SU-DHL-6 (cell line): ENCODE measurements around the gene RBX1.

Experiments
- H2AFZ ChIP-seq: fragments of 200-600 bp; sonication (generic); 2 replicates; pipeline ENCODE4 v1.6.1; 2014; ENCODE audit warnings: low read depth, mild to moderate bottlenecking, moderate library complexity, mixed read lengths, antibody characterized with exemption, low read length; ENCODE audit not compliant: severe bottlenecking
- H3F3A ChIP-seq: fragments of 200-600 bp; shearing (Covaris generic); 2 replicates; pipeline ENCODE4 v1.6.0; 2016; ENCODE audit warnings: antibody characterized with exemption, mild to moderate bottlenecking; ENCODE audit not compliant: insufficient read depth
- H3K27ac ChIP-seq: fragments of 200-600 bp; sonication (generic); 2 replicates; pipeline ENCODE4 v1.5.1; 2016; ENCODE audit warnings: low read depth, mild to moderate bottlenecking, low read length, moderate library complexity, mixed read lengths
- H3K27me3 ChIP-seq: fragments of 200-600 bp; sonication (generic), shearing (Covaris generic); 2 replicates; pipeline ENCODE4 v1.6.0; 2014; ENCODE audit warnings: mild to moderate bottlenecking, low read length
- H3K36me3 ChIP-seq: fragments of 200-600 bp; sonication (generic); 2 replicates; pipeline ENCODE4 v1.6.1; 2014; ENCODE audit warnings: mild to moderate bottlenecking, low read length, mixed read lengths
- H3K4me2 ChIP-seq: fragments of 300-600, 200-600 bp; shearing (Covaris generic), sonication (generic); 2 replicates; pipeline ENCODE4 v1.6.0; 2014; ENCODE audit warnings: low read length, low read depth, mild to moderate bottlenecking; ENCODE audit not compliant: poor library complexity, severe bottlenecking
- H3K4me3 ChIP-seq: fragments of 200-600 bp; sonication (generic); 2 replicates; pipeline ENCODE4 v1.5.1; 2014; ENCODE audit warnings: antibody characterized with exemption, low read length, mild to moderate bottlenecking, mixed read lengths; ENCODE audit not compliant: insufficient read depth, poor library complexity, severe bottlenecking
- H3K79me2 ChIP-seq: fragments of 200-600 bp; sonication (generic); 2 replicates; pipeline ENCODE4 v1.6.1; 2014; ENCODE audit warnings: mild to moderate bottlenecking, low read length, moderate library complexity; ENCODE audit not compliant: insufficient read depth
- H3K9ac ChIP-seq: fragments of 200-600 bp; sonication (generic); 2 replicates; pipeline ENCODE4 v1.7.0; 2014; ENCODE audit warnings: mild to moderate bottlenecking, low read length
- H3K9me2 ChIP-seq: fragments of 200-600 bp; sonication (generic); replicated peaks from 2 replicates; pipeline ENCODE4 v1.6.1; 2014; ENCODE audit warnings: low read length; ENCODE audit not compliant: insufficient read depth
- H3K9me3 ChIP-seq: fragments of 200-600 bp; sonication (generic); 2 replicates; pipeline ENCODE4 v1.6.1; 2014; ENCODE audit warnings: low read length, mixed read lengths; ENCODE audit not compliant: insufficient read depth
- H4K20me1 ChIP-seq: fragments of 200-600 bp; sonication (generic); 2 replicates; pipeline ENCODE4 v1.6.1; 2014; ENCODE audit warnings: low read depth, mild to moderate bottlenecking, antibody characterized with exemption, low read length, moderate library complexity, mixed read lengths
- EZH2phosphoT487 ChIP-seq: fragments of 200-600 bp; sonication (generic), shearing (Covaris generic); conservative IDR thresholded peaks from 2 replicates; pipeline ENCODE4 v1.6.1; 2018; ENCODE audit warnings: mild to moderate bottlenecking, antibody characterized with exemption, low read length, moderate library complexity, mixed read lengths
- TF ChIP-seq, protein P1 (sequence below): fragments of 200-600 bp; sonication (generic); IDR thresholded peaks from one replicate; pipeline ENCODE4 v1.5.1; 2017; ENCODE audit warnings: antibody characterized with exemption, mild to moderate bottlenecking, low read length, moderate library complexity; ENCODE audit not compliant: insufficient read depth, poor library complexity, severe bottlenecking

Gene RBX1

DNA sequence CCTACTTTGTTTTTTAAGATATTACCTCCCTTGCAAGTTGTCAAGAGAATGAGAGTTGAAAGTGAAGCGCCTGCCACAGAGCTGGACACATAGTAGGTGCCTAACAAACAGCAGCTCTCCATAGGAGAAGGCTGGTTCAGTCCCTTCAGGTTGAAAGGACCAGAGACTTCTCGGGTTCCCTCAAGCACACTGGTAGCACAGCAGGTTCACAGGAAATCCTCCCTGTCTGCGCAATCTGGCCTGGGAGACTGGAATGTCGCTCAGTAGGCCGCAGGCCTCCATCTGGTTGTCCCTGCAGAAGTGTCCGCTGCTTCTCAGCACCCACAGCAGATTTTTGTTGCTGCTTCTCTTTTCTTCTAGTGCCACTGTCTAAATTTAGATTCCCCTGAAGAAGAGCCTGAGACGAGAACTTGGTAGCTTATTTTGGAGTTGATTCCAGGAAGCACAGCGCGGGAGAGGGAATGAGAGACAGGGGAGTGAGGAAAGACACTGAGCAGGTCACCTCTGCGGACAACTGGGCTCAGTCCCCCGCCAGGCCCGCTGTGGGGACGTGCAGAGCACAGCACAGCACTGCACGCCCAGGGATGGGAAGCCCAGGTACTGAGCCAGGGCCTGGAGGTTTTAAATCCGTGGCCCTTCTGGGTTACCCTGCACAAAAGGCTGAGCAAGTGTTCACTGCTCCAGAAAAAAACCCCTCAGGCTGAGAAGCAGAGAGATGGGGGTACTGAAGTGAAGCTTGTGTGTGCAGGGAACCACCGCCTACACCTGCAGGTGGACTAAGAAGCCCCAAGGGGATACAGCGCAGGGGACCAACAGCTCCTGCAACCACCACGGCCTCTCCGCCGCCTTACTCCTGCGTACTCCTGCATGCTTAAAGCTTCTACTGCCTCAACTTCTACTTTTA lies 31.6 kb downstream of the RBX1 start:
- no peaks in the 10 kb centered on the region for H4K20me1 ChIP-seq
- no peaks in the 10 kb centered on the region for H3K9me3 ChIP-seq
- no peaks in the 10 kb centered on the region for H3K36me3 ChIP-seq
- no peaks in the 10 kb centered on the region for H3K27me3 ChIP-seq
- no peaks in the 10 kb centered on the region for H3K79me2 ChIP-seq
- TF ChIP-seq, protein P1, sequence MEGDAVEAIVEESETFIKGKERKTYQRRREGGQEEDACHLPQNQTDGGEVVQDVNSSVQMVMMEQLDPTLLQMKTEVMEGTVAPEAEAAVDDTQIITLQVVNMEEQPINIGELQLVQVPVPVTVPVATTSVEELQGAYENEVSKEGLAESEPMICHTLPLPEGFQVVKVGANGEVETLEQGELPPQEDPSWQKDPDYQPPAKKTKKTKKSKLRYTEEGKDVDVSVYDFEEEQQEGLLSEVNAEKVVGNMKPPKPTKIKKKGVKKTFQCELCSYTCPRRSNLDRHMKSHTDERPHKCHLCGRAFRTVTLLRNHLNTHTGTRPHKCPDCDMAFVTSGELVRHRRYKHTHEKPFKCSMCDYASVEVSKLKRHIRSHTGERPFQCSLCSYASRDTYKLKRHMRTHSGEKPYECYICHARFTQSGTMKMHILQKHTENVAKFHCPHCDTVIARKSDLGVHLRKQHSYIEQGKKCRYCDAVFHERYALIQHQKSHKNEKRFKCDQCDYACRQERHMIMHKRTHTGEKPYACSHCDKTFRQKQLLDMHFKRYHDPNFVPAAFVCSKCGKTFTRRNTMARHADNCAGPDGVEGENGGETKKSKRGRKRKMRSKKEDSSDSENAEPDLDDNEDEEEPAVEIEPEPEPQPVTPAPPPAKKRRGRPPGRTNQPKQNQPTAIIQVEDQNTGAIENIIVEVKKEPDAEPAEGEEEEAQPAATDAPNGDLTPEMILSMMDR: no peak
- TF ChIP-seq EZH2phosphoT487: no peak
- H3K27ac ChIP-seq: peak overlapping the region; percentile 22
- no peak overlapping the region for H3K4me3 ChIP-seq
- peak overlapping the region; percentile 25 for H3K4me2 ChIP-seq
- H2AFZ ChIP-seq: peak overlapping the region; percentile 29
- no peaks in the 10 kb centered on the region for H3F3A ChIP-seq
- H3K9ac ChIP-seq: peak overlapping the region; percentile 35
- H3K9me2 ChIP-seq: no peaks in the 10 kb centered on the region

DNA sequence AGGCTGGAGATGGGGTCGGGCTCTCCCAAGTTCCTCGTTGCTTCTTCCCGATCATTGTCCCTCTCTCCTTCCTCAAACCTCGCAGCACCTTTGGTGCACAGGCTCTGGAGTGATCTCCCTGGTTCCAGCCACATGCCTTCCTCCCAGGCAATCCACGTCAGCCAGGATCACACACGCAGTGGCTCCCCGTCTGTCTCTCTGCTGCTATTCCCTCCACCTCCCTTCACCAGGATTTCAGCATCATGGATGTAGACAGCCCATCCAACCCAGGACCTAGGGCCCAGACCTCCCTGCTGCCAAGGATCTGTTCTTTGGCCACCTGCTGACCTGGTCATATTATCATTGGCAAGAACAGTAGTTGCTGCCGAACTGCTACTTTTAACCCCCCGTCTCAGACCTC lies 40.1 kb downstream of the RBX1 start:
- no peaks in the 10 kb centered on the region for H3K79me2 ChIP-seq
- no peaks in the 10 kb centered on the region for H3F3A ChIP-seq
- H3K36me3 ChIP-seq: no peaks in the 10 kb centered on the region
- TF ChIP-seq EZH2phosphoT487: no peak
- TF ChIP-seq, protein P1: no peak
- H4K20me1 ChIP-seq: no peaks in the 10 kb centered on the region
- H3K4me3 ChIP-seq: no peak overlapping the region
- H3K9ac ChIP-seq: no peak overlapping the region
- no peaks in the 10 kb centered on the region for H3K9me3 ChIP-seq
- H3K4me2 ChIP-seq: no peak overlapping the region
- no peaks in the 10 kb centered on the region for H3K27me3 ChIP-seq
- no peak overlapping the region for H3K27ac ChIP-seq
- no peak overlapping the region for H2AFZ ChIP-seq
- no peaks in the 10 kb centered on the region for H3K9me2 ChIP-seq

DNA sequence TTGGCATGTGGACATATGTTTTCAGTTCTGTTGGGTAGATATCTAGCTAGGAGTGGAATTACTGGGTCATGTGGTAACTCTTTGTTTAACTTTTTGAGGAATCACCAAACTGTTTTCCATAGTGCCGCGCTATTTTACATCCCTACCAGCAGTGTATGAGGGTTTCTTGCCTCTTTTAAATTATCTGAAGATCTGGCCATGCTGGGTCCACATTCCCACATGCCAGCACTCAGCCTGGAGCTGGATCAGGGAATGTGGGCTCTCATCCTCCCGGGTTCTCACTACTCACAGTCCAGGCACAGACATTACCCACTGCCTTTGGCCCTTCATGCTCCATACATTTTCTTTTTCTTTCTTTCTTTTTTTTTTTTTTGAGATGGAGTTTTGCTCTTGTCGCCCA lies 44.6 kb downstream of the RBX1 start:
- H3K36me3 ChIP-seq: no peaks in the 10 kb centered on the region
- H3F3A ChIP-seq: no peaks in the 10 kb centered on the region
- no peaks in the 10 kb centered on the region for H3K9me2 ChIP-seq
- no peaks in the 10 kb centered on the region for H4K20me1 ChIP-seq
- no peak overlapping the region for H3K4me3 ChIP-seq
- H3K27me3 ChIP-seq: no peaks in the 10 kb centered on the region
- H3K9me3 ChIP-seq: no peaks in the 10 kb centered on the region
- TF ChIP-seq, protein P1: no peak
- no peak for TF ChIP-seq EZH2phosphoT487
- H2AFZ ChIP-seq: no peak overlapping the region
- no peak overlapping the region for H3K4me2 ChIP-seq
- H3K9ac ChIP-seq: no peak overlapping the region
- H3K79me2 ChIP-seq: no peaks in the 10 kb centered on the region
- no peak overlapping the region for H3K27ac ChIP-seq
